ENCODE measurements around the gene LRRD1. TPM values are rescaled to one million over a fixed set of nuclear protein-coding genes. Genes with fewer than 3 reads are reported as not detected.

LRRD1 gene
- total and polyA plus RNA-seq, 9 of the 15 experiments (the other 6 are each of a cell fraction or from before 2014, with no cell fraction given), result 0.07 to 0.15 TPM; not detected in 7

DNA sequence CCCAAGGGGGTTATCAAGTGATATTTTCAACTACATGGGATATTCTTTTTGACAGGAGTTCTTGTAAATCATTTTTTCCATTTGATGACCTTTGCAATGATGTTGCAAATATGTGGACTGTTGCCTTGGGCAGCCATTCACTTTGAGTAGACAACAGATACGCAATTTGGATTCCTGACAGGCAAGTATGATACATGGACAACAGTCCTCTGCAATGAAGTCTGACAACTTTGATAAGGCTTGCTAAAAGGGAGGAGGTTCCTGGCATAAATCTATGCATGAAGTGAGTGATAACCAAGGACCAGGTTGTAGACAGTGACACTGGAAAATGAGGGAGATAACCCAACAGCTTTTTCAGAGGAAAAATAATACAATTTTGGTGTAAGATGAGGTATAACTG is 17.7 kb downstream of the LRRD1 start (continued):
- TF ChIP-seq RERE (CRISPR knock-in tag; IDR thresholded peaks at IDR 0.05; ENCODE audit: borderline replicate concordance) (no peak), NCOA6 (IDR thresholded peaks at IDR 0.05) (no peak), ZNF75A (CRISPR knock-in tag; IDR thresholded peaks at IDR 0.05) (no peak), ZNF134 (CRISPR knock-in tag; conservative IDR thresholded peaks at IDR 0.05) (no peak), ILK (tag; IDR thresholded peaks at IDR 0.05; ENCODE audit: borderline replicate concordance, low read depth) (no peak), HIVEP1 (CRISPR knock-in tag; IDR thresholded peaks at IDR 0.05) (no peak), BHLHE40 (IDR thresholded peaks at IDR 0.05; ENCODE audit: low read length) (no peak), THRA (IDR thresholded peaks at IDR 0.05) (no peak), RHOXF2B (CRISPR knock-in tag; conservative IDR thresholded peaks at IDR 0.05) (no peak), LEF1 (IDR thresholded peaks at IDR 0.05) (peak; percentile 34; the same call in 1 of the 2 replicates), SMAD1 (IDR thresholded peaks at IDR 0.05; ENCODE audit: low read depth, low read length, partially characterized antibody) (no peak), BDP1 (IDR thresholded peaks at IDR 0.05; ENCODE audit: insufficient read depth, insufficient read length) (no peak), BMI1 (IDR thresholded peaks at IDR 0.05; ENCODE audit: low read length) (no peak), ZNF696 (CRISPR knock-in tag; conservative IDR thresholded peaks at IDR 0.05) (no peak), TCFL5 (CRISPR knock-in tag; conservative IDR thresholded peaks at IDR 0.05) (no peak), ZNF449 (CRISPR knock-in tag; IDR thresholded peaks at IDR 0.05) (no peak), RBM34 (IDR thresholded peaks at IDR 0.05; ENCODE audit: borderline replicate concordance, insufficient read depth, low read length) (no peak), ZBTB17 (CRISPR knock-in tag; IDR thresholded peaks at IDR 0.05) (no peak), EZH2 (IDR thresholded peaks at IDR 0.05; ENCODE audit: borderline replicate concordance, low read depth, low read length) (no peak)
- TF ChIP-seq, protein P1, sequence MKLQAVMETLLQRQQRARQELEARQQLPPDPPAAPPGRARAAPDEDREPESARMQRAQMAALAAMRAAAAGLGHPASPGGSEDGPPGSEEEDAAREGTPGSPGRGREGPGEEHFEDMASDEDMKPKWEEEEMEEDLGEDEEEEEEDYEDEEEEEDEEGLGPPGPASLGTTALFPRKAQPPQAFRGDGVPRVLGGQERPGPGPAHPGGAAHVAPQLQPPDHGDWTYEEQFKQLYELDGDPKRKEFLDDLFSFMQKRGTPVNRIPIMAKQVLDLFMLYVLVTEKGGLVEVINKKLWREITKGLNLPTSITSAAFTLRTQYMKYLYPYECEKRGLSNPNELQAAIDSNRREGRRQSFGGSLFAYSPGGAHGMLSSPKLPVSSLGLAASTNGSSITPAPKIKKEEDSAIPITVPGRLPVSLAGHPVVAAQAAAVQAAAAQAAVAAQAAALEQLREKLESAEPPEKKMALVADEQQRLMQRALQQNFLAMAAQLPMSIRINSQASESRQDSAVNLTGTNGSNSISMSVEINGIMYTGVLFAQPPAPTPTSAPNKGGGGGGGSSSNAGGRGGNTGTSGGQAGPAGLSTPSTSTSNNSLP (IDR thresholded peaks at IDR 0.05; ENCODE audit: borderline replicate concordance, low read depth, low read length), result peak; percentile 69

All from K562 (cell line).